Psoas muscle (tissue), 8 donors: Measurements from ENCODE around the gene GPRIN3. TPM values are rescaled to one million over a fixed set of nuclear protein-coding genes. Genes with fewer than 3 reads are reported as not detected.

Source experiments
- ATAC-seq, 4 donors: fragments of 200-7000 bp; cut with Tn5 transposase; one replicate each; pipeline ENCODE4 v1.9.1; 2020; ENCODE audit warnings: moderate library complexity in 3 of 4, mild to moderate bottlenecking in 2 of 4
- DNase-seq, 2 donors: peaks; one replicate each; pipeline ENCODE4 v3.0.0-alpha.2; 2020
- H3K27ac ChIP-seq: fragments of 200-600 bp; one replicate; pipeline ENCODE4 v1.8.0; 2022
- H3K27me3 ChIP-seq, 3 donors: fragments of 200-600 bp in 1 of 3; one replicate each; pipeline versions ENCODE4 v1.6.1 to v1.8.0; 2013 to 2022; ENCODE audit warnings: low read length in 2 of 3, mild to moderate bottlenecking in 2 of 3, moderate library complexity in 1 of 3; ENCODE audit not compliant: insufficient read depth in 3 of 3
- H3K36me3 ChIP-seq, 2 donors: fragments of 200-600 bp in 1 of 2; one replicate each; pipeline versions ENCODE4 v1.6.1 to v1.8.0; 2013 to 2022; ENCODE audit warnings: low read depth in 1 of 2, mild to moderate bottlenecking in 1 of 2, moderate library complexity in 1 of 2; ENCODE audit not compliant: insufficient read depth in 1 of 2
- H3K4me1 ChIP-seq: fragments of 200-600 bp; one replicate; pipeline ENCODE4 v1.8.0; 2022
- H3K4me3 ChIP-seq: fragments of 200-600 bp; one replicate; pipeline ENCODE4 v1.8.0; 2022; ENCODE audit warnings: mild to moderate bottlenecking
- H3K9me3 ChIP-seq: fragments of 200-600 bp; one replicate; pipeline ENCODE4 v1.8.0; 2022
- WGBS, 3 donors: extraction: QIAGEN DNeasy Blood & Tissue Kit; methylation state at CpG; one replicate each; pipeline versions ENCODE4 v1.1.6 to v1.1.7; 2013; 5-methylcytosine and 5-hydroxymethylcytosine counted together
- intact Hi-C, 2 donors: fragments of 100-400 bp; cut with DNase I; formaldehyde crosslinking; loops; one replicate each; pipeline versions ENCODE4 v1.11.0 to v1.14.2; 2022
- polyA plus RNA-seq, 3 donors: library from polyadenylated mRNA; stranded (reverse); fragments of 200-250 nt; gene quantifications; one replicate each; pipeline ENCODE4 v1.2.3, GENCODE V29; 2013
- total RNA-seq, 4 donors: library from RNA; stranded (reverse); fragmentation: NEBNext Ultra II Directional in 2 of 4; extraction: Animal tissue kit (Norgen Biotek cat#: 25700) in 2 of 4; gene quantifications; one replicate each; pipeline versions ENCODE4 v1.2.1 to v1.2.4, GENCODE V29; 2021 to 2023
- TF ChIP-seq, protein P1 (sequence below): fragments of 200-600 bp; IDR thresholded peaks from one replicate; pipeline ENCODE4 v1.8.0; 2022; ENCODE audit warnings: antibody characterized with exemption
- donor health status: healthy with polysubstance abuse.
- donor health status: DM: no; HTN: no; CAD: no; lungs with moderate emphysema.
- donor health status: Bipolar disorder and iron deficiency.
- donor health status: healthy.
- donor health status: DM: yes; HTN: yes; CAD: no.
- donor health status: DM: no; HTN: no; CAD: no.
- donor health status: DM: no; HTN: no; CAD: no.
- donor health status: DM: yes; HTN: yes; CAD: no.

The GPRIN3 gene
- total and polyA plus RNA-seq, 7 donors: 0.30 to 3.0 (median 1.2) TPM

DNA sequence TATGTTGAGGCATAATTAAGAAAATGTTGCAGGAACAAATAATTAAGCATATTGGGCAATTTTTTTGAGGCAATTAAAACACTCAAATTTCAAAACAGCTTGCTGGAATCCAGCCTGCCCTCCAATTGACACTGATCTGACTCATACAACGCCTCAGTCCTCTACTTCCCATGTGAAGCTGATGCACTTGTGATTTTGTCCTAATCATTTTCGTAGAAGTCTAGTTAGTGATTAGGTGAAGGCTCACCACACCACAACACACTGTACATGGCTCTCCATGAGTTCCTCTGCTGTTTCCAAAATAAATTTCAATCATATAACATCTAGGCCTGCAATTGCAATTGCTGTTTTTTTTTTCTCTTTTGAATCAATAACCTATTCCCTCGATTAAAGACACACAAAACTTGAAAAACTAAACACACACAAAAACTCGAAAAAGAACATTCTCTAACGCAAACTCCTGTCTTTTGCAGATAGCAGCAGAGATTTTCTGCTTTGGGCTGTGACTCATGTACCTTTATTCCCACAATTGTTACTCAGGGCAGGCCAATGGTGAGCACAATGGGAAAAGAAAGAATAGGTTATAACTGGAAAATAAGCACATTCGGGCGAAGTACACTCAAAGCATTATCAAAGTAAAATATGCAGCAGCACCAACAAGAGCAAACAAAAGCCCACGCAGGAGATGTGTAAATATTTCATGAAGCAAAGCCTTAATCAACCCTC lies 1.7 kb downstream of the GPRIN3 start:
- intact Hi-C loops: no loop called here
- TF ChIP-seq, protein P1, sequence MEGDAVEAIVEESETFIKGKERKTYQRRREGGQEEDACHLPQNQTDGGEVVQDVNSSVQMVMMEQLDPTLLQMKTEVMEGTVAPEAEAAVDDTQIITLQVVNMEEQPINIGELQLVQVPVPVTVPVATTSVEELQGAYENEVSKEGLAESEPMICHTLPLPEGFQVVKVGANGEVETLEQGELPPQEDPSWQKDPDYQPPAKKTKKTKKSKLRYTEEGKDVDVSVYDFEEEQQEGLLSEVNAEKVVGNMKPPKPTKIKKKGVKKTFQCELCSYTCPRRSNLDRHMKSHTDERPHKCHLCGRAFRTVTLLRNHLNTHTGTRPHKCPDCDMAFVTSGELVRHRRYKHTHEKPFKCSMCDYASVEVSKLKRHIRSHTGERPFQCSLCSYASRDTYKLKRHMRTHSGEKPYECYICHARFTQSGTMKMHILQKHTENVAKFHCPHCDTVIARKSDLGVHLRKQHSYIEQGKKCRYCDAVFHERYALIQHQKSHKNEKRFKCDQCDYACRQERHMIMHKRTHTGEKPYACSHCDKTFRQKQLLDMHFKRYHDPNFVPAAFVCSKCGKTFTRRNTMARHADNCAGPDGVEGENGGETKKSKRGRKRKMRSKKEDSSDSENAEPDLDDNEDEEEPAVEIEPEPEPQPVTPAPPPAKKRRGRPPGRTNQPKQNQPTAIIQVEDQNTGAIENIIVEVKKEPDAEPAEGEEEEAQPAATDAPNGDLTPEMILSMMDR: no peak
- DNase-seq (no peak), ATAC-seq (no peak)
- Histone ChIP-seq H3K4me1 (no peaks in the 10 kb centered on the region), H3K4me3 (peak overlapping the region; percentile 68), H3K36me3 (no peaks in the 10 kb centered on the region), H3K27ac (no peak overlapping the region), H3K27me3 (peaks cover 0 to 26% (median 4%) of the 10 kb centered on the region in 3 donors), H3K9me3 (no peaks in the 10 kb centered on the region)
- WGBS, 3 donors: 75 to 85% (median 80%) methylated on average over 8 of the region's 8 CpGs

DNA sequence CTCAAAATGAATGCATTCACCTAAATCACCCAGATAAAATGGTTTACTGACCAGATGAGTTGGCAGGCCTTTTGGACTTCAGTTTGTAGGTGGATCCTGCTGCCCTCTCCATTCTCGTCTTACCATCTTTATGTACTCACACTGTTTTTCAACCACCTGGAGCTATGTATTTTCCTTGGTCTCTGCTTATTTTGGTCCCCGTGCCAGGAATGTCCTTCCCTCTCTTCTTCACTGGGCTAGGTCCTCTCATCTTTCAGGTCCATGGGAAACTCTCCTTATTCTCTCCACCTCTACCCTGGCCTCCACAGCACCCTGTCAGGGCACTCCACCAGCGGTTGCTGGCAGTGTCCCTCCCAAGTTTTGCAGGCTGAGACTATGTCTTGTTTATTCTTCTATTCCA lies 2.6 kb downstream of the GPRIN3 start:
- peaks cover 0 to 26% (median 4%) of the 10 kb centered on the region in 3 donors for H3K27me3 ChIP-seq
- TF ChIP-seq, protein P1: no peak
- DNase-seq (no peak), ATAC-seq (no peak)
- no peak overlapping the region for H3K27ac ChIP-seq
- WGBS, 3 donors: 74 to 81% (median 75%) methylated on average over 3 of the region's 3 CpGs
- H3K36me3 ChIP-seq: no peaks in the 10 kb centered on the region
- intact Hi-C loops: no loop called here
- H3K4me3 ChIP-seq: peak overlapping the region; percentile 68
- H3K9me3 ChIP-seq: no peaks in the 10 kb centered on the region
- H3K4me1 ChIP-seq: no peaks in the 10 kb centered on the region

DNA sequence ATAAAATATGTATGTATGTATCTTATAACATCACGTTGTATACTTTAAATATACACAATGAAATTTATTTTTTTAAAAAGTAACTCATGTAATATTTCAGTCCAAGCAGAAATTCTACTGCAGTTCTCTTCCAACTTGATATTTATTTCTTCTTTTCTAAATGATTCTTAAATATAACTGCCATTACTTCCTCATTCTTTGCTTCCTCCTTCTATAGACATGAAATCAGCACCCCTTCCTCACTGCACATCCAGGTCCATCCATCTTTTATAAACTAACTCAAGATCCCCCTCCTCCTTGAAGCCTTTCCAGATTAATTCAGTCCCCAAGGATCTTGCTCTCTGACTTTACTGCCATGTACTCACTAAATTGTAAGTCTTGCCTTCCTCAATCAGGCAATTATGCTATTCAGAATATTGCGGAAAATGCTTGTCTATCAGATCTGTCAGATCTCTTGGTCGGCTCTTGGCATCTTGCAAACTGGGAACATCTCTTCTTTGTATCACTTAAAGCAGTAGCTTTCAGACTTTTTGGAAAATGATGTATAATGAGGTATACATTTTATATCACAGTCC lies 3.7 kb downstream of the GPRIN3 start:
- Histone ChIP-seq H3K4me1 (no peaks in the 10 kb centered on the region), H3K9me3 (no peaks in the 10 kb centered on the region), H3K36me3 (no peaks in the 10 kb centered on the region), H3K27ac (no peak overlapping the region), H3K4me3 (no peak overlapping the region), H3K27me3 (peaks cover 0 to 23% (median 4%) of the 10 kb centered on the region in 3 donors)
- intact Hi-C loops: no loop called here
- TF ChIP-seq, protein P1: no peak
- ATAC-seq (no peak), DNase-seq (no peak)
- WGBS, 3 donors: 81 to 88% (median 86%) methylated on average over 3 of the region's 3 CpGs

DNA sequence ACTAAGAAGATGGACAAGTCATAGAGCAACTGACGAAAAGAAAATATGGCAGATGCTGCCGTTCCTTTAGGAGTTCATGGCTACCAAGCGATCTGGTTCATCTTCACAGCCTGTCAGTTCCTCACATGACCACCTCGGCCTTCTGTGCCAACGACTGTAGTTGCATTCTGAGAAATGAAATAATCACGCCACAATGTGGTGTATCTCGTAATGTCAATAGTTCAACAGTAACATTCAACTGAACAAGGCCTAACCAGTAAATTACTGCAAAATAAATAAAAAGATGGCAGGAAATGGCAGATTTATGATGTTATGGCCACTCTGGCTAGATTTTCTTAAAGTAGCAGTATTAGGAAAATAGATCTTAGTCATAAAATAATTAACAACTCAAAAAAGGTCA lies 4.4 kb downstream of the GPRIN3 start:
- Histone ChIP-seq H3K27me3 (peaks cover 0 to 16% (median 4%) of the 10 kb centered on the region in 3 donors), H3K4me3 (no peak overlapping the region), H3K4me1 (no peaks in the 10 kb centered on the region), H3K27ac (no peak overlapping the region), H3K36me3 (no peaks in the 10 kb centered on the region), H3K9me3 (no peaks in the 10 kb centered on the region)
- DNase-seq: no peak
- intact Hi-C loops: no loop called here
- 75 to 83% (median 81%) methylated on average over 7 of the region's 7 CpGs for WGBS, 3 donors
- ATAC-seq: no peak
- TF ChIP-seq, protein P1: no peak
